Kidney (tissue), 14 donors: ENCODE results near the gene ARMC12. TPM values are rescaled to one million over a fixed set of nuclear protein-coding genes. Genes with fewer than 3 reads are reported as not detected.
"Not testable (repeated sequence)": the region's sequence is repeated elsewhere in the genome, so short reads cannot be mapped to it uniquely, and the experiment has no call there.

Source experiments
- DNase-seq, 5 donors: peaks; one replicate each; pipeline ENCODE4 v3.0.0-alpha.2; 2013 to 2020
- FAIRE-seq: peaks from 2 replicates; lab custom pipeline; 2012; peaks lifted over from hg19 to GRCh38; lab: Jason Lieb, UNC
- H3K27ac ChIP-seq, 2 donors: one replicate each; pipeline ENCODE4 v1.7.0; 2013; ENCODE audit warnings: low read depth in 2 of 2, low read length in 2 of 2, inconsistent platforms in 1 of 2
- H3K27me3 ChIP-seq: one replicate; pipeline ENCODE4 v1.7.1; 2013; ENCODE audit warnings: low read length, inconsistent platforms; ENCODE audit not compliant: control insufficient read depth, insufficient read depth
- H3K36me3 ChIP-seq, 3 donors: one replicate each; pipeline versions ENCODE4 v1.7.0 to v1.7.1; 2013; ENCODE audit warnings: low read length in 3 of 3, control low read depth in 1 of 3, inconsistent platforms in 1 of 3; ENCODE audit not compliant: insufficient read depth in 3 of 3, control insufficient read depth in 2 of 3
- H3K4me1 ChIP-seq, 3 donors: one replicate each; pipeline versions ENCODE4 v1.7.0 to v1.7.1; 2013; ENCODE audit warnings: low read length in 3 of 3, inconsistent platforms in 1 of 3, low read depth in 1 of 3; ENCODE audit not compliant: control insufficient read depth in 2 of 3, insufficient read depth in 2 of 3
- H3K4me3 ChIP-seq, 3 donors: one replicate each; pipeline versions ENCODE4 v1.7.0 to v1.8.1; 2013; ENCODE audit warnings: low read length in 3 of 3, control low read depth in 1 of 3, inconsistent platforms in 1 of 3
- H3K9ac ChIP-seq, 3 donors: one replicate each; pipeline versions ENCODE4 v1.7.0 to v1.7.1; 2013; ENCODE audit warnings: low read length in 3 of 3, control low read depth in 1 of 3, inconsistent platforms in 1 of 3
- H3K9me3 ChIP-seq, 3 donors: one replicate each; pipeline versions ENCODE4 v1.7.0 to v1.7.1; 2013; ENCODE audit warnings: low read length in 3 of 3, control low read depth in 1 of 3, inconsistent platforms in 1 of 3; ENCODE audit not compliant: control insufficient read depth in 2 of 3, insufficient read depth in 1 of 3
- intact Hi-C: fragments of 100-400 bp; cut with DNase I; formaldehyde crosslinking; loops from one replicate; pipeline ENCODE4 v1.11.1; 2022
- polyA plus RNA-seq: library from polyadenylated mRNA; stranded (reverse); fragments of 350-450 nt; fragmentation: Illumina TruSeq; extraction: RNeasy Lipid Tissue Mini Kit (QIAGEN cat#74804); gene quantifications from one replicate; pipeline ENCODE4 v1.2.3, GENCODE V29; 2014; ENCODE audit warnings: low read depth, low replicate concordance; ENCODE audit not compliant: insufficient read depth
- total RNA-seq: library from RNA; stranded (reverse); fragmentation: NEBNext Ultra II Directional; extraction: Animal tissue kit (Norgen Biotek cat#: 25700); gene quantifications from one replicate; pipeline ENCODE4 v1.2.1, GENCODE V29; 2021
- TF ChIP-seq, protein P1 (sequence below): IDR thresholded peaks from 3 replicates; pipeline ENCODE4 v1.5.1; 2012; ENCODE audit warnings: mild to moderate bottlenecking, moderate library complexity, borderline replicate concordance; ENCODE audit not compliant: insufficient read depth; ENCODE audit errors: extremely low read depth
- donor health status: control.
- donor health status: control.
- donor health status: control.
- donor health status: control.
- donor health status: control.
- donor health status: DM: yes; HTN: yes; CAD: no.
- donor health status: Normal renal cell carcinoma (clear cell type).

The ARMC12 gene
- total and polyA plus RNA-seq, 2 donors from 2014 or later, result 0.47 to 0.69 TPM

DNA sequence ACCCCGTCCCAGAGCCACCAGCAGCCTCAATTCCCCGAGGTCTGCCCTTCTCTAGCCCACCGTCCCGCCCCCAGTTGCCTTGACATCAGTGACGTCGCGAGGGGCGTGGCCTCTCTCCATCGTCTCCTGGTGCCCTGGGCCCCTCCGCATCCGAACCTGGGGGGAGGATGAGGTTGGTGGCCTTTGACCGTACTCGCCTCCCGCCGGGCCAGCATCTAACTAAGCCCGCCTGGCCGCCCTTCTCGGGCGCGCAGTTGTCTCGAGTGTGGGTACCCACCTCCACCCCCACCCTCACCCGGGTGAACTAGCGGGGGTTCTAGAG lies 5.5 kb upstream of the ARMC12 start:
- Histone ChIP-seq H3K27ac (peak overlapping the region; percentile 92 to 96), H3K4me3 (peak overlapping the region; percentile 42 to 70 (median 66)), H3K9ac (peak overlapping the region in 1 of 3 donors; percentile 80), H3K9me3 (no peaks in the 10 kb centered on the region), H3K27me3 (no peaks in the 10 kb centered on the region), H3K4me1 (peaks cover 0 to 48% (median 46%) of the 10 kb centered on the region in 3 donors), H3K36me3 (no peaks in the 10 kb centered on the region)
- FAIRE-seq, result no peak
- peak; percentile 94 to 99 (median 97) for DNase-seq
- TF ChIP-seq, protein P1, sequence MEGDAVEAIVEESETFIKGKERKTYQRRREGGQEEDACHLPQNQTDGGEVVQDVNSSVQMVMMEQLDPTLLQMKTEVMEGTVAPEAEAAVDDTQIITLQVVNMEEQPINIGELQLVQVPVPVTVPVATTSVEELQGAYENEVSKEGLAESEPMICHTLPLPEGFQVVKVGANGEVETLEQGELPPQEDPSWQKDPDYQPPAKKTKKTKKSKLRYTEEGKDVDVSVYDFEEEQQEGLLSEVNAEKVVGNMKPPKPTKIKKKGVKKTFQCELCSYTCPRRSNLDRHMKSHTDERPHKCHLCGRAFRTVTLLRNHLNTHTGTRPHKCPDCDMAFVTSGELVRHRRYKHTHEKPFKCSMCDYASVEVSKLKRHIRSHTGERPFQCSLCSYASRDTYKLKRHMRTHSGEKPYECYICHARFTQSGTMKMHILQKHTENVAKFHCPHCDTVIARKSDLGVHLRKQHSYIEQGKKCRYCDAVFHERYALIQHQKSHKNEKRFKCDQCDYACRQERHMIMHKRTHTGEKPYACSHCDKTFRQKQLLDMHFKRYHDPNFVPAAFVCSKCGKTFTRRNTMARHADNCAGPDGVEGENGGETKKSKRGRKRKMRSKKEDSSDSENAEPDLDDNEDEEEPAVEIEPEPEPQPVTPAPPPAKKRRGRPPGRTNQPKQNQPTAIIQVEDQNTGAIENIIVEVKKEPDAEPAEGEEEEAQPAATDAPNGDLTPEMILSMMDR, result no peak
- intact Hi-C loops, result no loop called here

DNA sequence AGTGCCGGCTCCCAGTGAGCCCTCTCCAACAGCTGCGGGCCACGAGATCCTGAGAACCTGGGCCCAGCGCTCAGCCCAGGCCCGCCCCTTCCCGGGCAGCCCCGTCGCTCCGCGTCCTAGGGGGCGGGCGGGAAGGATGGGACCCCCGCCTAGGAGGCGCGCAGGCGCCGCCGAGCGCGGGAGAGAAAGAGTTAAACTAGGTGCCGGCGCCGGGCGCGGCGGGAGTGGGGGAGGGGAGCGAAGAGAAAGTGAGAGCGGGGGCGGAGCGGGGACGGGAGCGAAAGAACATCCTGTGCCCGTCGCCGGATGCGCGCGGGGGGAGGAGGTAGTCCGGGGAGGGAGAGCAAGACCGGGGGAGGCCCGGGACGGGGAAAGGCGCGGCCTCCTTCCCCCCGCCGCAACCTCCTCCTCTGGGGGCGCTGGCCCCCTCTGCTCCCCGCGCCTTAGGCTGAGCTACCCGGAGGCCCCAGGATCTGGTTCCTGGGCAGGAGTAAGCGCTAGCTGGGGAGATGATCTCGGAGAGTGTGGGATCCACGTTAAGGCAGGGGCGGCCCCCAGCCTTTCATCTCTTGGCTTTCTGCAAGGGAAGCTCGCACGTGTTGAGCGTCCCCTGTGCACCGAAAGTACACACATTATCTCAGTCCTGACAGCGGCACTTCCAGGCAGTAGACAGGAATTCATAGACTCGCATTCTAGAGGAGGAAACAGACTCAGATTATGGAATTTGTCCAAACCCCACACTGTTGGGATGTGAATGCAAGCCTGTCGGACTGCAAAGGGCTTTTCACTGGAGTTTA lies 4.9 kb upstream of the ARMC12 start:
- peaks cover 0 to 43% (median 41%) of the 10 kb centered on the region in 3 donors for H3K4me1 ChIP-seq
- no peak for FAIRE-seq
- no peaks in the 10 kb centered on the region for H3K9me3 ChIP-seq
- H3K4me3 ChIP-seq, result peak overlapping the region; percentile 42 to 70 (median 66)
- peak overlapping the region; percentile 92 to 96 for H3K27ac ChIP-seq
- peak overlapping the region in 2 of 3 donors; percentile 16 to 80 for H3K9ac ChIP-seq
- no peaks in the 10 kb centered on the region for H3K27me3 ChIP-seq
- intact Hi-C loops, result no loop called here
- DNase-seq, result peak; percentile 93 to 99 (median 95)
- no peaks in the 10 kb centered on the region for H3K36me3 ChIP-seq
- TF ChIP-seq, protein P1, result no peak

DNA sequence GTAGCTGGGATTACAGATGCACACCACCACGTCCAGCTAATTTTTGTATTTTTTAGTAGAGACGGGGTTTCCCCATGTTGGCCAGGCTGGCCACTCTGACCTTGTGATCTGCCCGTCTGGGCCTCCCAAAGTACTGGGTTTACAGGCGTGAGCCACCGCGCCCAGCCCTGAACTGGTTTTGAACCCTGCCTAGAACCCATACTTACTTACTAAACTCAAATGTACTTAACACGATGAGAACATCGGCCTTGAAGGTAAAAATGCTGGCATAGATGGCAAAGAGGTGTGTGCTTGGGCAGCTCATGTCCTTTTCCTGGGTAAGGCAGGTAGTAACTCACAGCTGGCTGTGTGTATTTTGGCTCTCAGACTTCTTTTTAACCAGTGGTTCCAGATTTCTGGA lies 3.2 kb upstream of the ARMC12 start:
- TF ChIP-seq, protein P1, result no peak
- Histone ChIP-seq H3K9me3 (no peaks in the 10 kb centered on the region), H3K9ac (peak overlapping the region in 1 of 3 donors; percentile 80), H3K36me3 (no peaks in the 10 kb centered on the region), H3K4me3 (no peak overlapping the region), H3K27me3 (no peaks in the 10 kb centered on the region), H3K4me1 (peaks cover 0 to 35% (median 29%) of the 10 kb centered on the region in 3 donors), H3K27ac (no peak overlapping the region)
- intact Hi-C loops, result no loop called here
- DNase-seq, result no peak
- no peak for FAIRE-seq

DNA sequence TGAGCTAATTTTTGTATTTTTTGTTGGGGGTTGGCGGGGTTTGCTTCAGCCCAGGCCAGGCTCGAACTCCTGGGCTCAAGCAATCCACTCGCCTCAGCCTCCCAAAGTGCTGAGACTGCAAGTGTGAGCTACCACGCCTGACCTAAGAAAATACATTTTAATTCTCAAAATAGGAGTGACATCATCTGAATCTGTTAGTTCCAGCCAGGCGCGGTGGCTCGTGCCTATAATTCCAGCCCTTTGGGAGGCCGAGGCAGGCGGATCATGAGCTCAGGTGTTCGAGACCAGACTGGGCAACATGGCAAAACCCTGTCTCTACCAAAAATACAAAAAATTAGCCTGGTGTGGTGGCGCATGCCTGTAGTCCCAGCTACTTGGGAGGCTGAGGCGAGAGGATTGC lies 2.5 kb upstream of the ARMC12 start:
- intact Hi-C loops, H3K4me3 ChIP-seq, H3K36me3 ChIP-seq, H3K27me3 ChIP-seq, H3K9ac ChIP-seq, H3K27ac ChIP-seq, H3K9me3 ChIP-seq, FAIRE-seq, DNase-seq: not testable (repeated sequence)
- H3K4me1 ChIP-seq, result peaks cover 0 to 29% (median 22%) of the 10 kb centered on the region in 3 donors
